ENCODE data around the gene MYO1B. TPM values are rescaled to one million over a fixed set of nuclear protein-coding genes. Genes with fewer than 3 reads are reported as not detected.

The MYO1B gene
- total RNA-seq, 2 donors from 2014 or later, result 74.7 to 79.4 TPM

GRCh38 chr2:191298306-191298705 lies 53.1 kb downstream of the MYO1B start:
- H3K4me1 ChIP-seq (ENCODE audit: control insufficient read depth in 1 of 2, low read depth in 2 of 2), result peaks cover 18 to 52% of the 10 kb centered on the region in 2 donors
- ATAC-seq (ENCODE audit: insufficient number of reproducible peaks, low FRiP score, low read depth) (no peak), DNase-seq (ENCODE audit: low spot score) (no peak)
- TF ChIP-seq CTCF (IDR thresholded peaks at IDR 0.05), result no peak
- no peak overlapping the region for H3K27ac ChIP-seq
- H3K27me3 ChIP-seq (replicated peaks; ENCODE audit: insufficient read depth), result no peaks in the 10 kb centered on the region
- no peak overlapping the region for H3K4me3 ChIP-seq
- no peaks in the 10 kb centered on the region for H3K36me3 ChIP-seq
- H3K9me3 ChIP-seq, result no peaks in the 10 kb centered on the region

- no peaks in the 10 kb centered on the region for H3K27me3 ChIP-seq (replicated peaks; ENCODE audit: insufficient read depth)
- ATAC-seq (ENCODE audit: insufficient number of reproducible peaks, low FRiP score, low read depth), result no peak
- no peaks in the 10 kb centered on the region for H3K9me3 ChIP-seq
- H3K36me3 ChIP-seq, result no peaks in the 10 kb centered on the region
- no peak for TF ChIP-seq CTCF (IDR thresholded peaks at IDR 0.05)
- H3K27ac ChIP-seq, result peak overlapping the region in 1 of 2 donors; percentile 8
- H3K4me1 ChIP-seq (ENCODE audit: control insufficient read depth in 1 of 2, low read depth in 2 of 2), result peaks cover 20 to 59% of the 10 kb centered on the region in 2 donors
- no peak for DNase-seq (ENCODE audit: low spot score)
- H3K4me3 ChIP-seq, result no peak overlapping the region
Measured at GRCh38 chr2:191299010-191299409, 53.8 kb downstream of the MYO1B start.

GRCh38 chr2:191299866-191300265 lies 54.7 kb downstream of the MYO1B start:
- no peak for TF ChIP-seq CTCF (IDR thresholded peaks at IDR 0.05)
- Histone ChIP-seq H3K36me3 (no peaks in the 10 kb centered on the region), H3K4me1 (ENCODE audit: control insufficient read depth in 1 of 2, low read depth in 2 of 2) (peaks cover 18 to 60% of the 10 kb centered on the region in 2 donors), H3K27me3 (replicated peaks; ENCODE audit: insufficient read depth) (no peaks in the 10 kb centered on the region), H3K9me3 (no peaks in the 10 kb centered on the region), H3K27ac (no peak overlapping the region), H3K4me3 (no peak overlapping the region)
- no peak for DNase-seq (ENCODE audit: low spot score)
- ATAC-seq (ENCODE audit: insufficient number of reproducible peaks, low FRiP score, low read depth), result no peak

- Histone ChIP-seq H3K4me3 (no peak overlapping the region), H3K36me3 (no peaks in the 10 kb centered on the region), H3K27me3 (replicated peaks; ENCODE audit: insufficient read depth) (no peaks in the 10 kb centered on the region), H3K4me1 (ENCODE audit: control insufficient read depth in 1 of 2, low read depth in 2 of 2) (peaks cover 10 to 58% of the 10 kb centered on the region in 2 donors), H3K27ac (no peak overlapping the region), H3K9me3 (no peaks in the 10 kb centered on the region)
- DNase-seq (ENCODE audit: low spot score) (no peak), ATAC-seq (ENCODE audit: insufficient number of reproducible peaks, low FRiP score, low read depth) (no peak)
- no peak for TF ChIP-seq CTCF (IDR thresholded peaks at IDR 0.05)
Measured at GRCh38 chr2:191301971-191302370, 56.8 kb downstream of the MYO1B start.

GRCh38 chr2:191302459-191303139 lies 57.4 kb downstream of the MYO1B start:
- H3K27me3 ChIP-seq (replicated peaks; ENCODE audit: insufficient read depth), result no peaks in the 10 kb centered on the region
- no peak for TF ChIP-seq CTCF (IDR thresholded peaks at IDR 0.05)
- no peaks in the 10 kb centered on the region for H3K9me3 ChIP-seq
- ATAC-seq (ENCODE audit: insufficient number of reproducible peaks, low FRiP score, low read depth), result no peak
- H3K4me3 ChIP-seq, result no peak overlapping the region
- no peak overlapping the region for H3K27ac ChIP-seq
- DNase-seq (ENCODE audit: low spot score), result no peak
- peaks cover 5 to 51% of the 10 kb centered on the region in 2 donors for H3K4me1 ChIP-seq (ENCODE audit: control insufficient read depth in 1 of 2, low read depth in 2 of 2)
- no peaks in the 10 kb centered on the region for H3K36me3 ChIP-seq

Data from thoracic aorta (tissue), 2 donors.